ENCODE data around the gene ZP1.

GRCh38 chr11:60852117-60852981 lies 15.0 kb upstream of the ZP1 start:
- no peak for TF ChIP-seq POLR2A (IDR thresholded peaks at IDR 0.05; ENCODE audit: insufficient read depth in 1 of 2, low read depth in 2 of 2, low read length in 2 of 2)
- TF ChIP-seq ARNT2 (CRISPR knock-in tag; IDR thresholded peaks at IDR 0.05; ENCODE audit: low read depth) = no peak
- TF ChIP-seq PATZ1 (CRISPR knock-in tag; IDR thresholded peaks at IDR 0.05) = no peak
- no peak for TF ChIP-seq STAT5B (CRISPR knock-in tag; IDR thresholded peaks at IDR 0.05)
